AG10803 (cell line): ENCODE results near the gene TOP2A.

Experiments used
- DNase-seq: peaks from one replicate; pipeline ENCODE4 v3.0.0; 2010; ENCODE audit warnings: low read depth
- H3K4me3 ChIP-seq: 2 replicates; pipeline ENCODE4 v1.5.1; 2011; ENCODE audit warnings: mild to moderate bottlenecking, low read length, control low read depth
- CTCF ChIP-seq: conservative IDR thresholded peaks from 2 replicates; pipeline ENCODE4 v1.5.1; 2011; ENCODE audit warnings: mild to moderate bottlenecking, low read length, control low read depth, inconsistent platforms

The TOP2A gene

GRCh38 chr17:40457964-40458791, 40.5 kb upstream of the TOP2A start:
- TF ChIP-seq CTCF, result no peak
- DNase-seq, result peak; percentile 95
- H3K4me3 ChIP-seq, result peak overlapping the region; percentile 24; the same call in 1 of the 2 replicates

- TF ChIP-seq CTCF, result no peak
- DNase-seq, result no peak
- no peak overlapping the region for H3K4me3 ChIP-seq
Measured at GRCh38 chr17:40457369-40457768, 39.7 kb upstream of the TOP2A start.

- no peak for DNase-seq
- no peak for TF ChIP-seq CTCF
- no peak overlapping the region for H3K4me3 ChIP-seq
Measured at GRCh38 chr17:40456396-40456951, 38.8 kb upstream of the TOP2A start.

GRCh38 chr17:40454613-40454995, 36.9 kb upstream of the TOP2A start:
- no peak overlapping the region for H3K4me3 ChIP-seq
- no peak for DNase-seq

GRCh38 chr17:40453881-40454612, 36.4 kb upstream of the TOP2A start:
- peak; percentile 77 for DNase-seq
- TF ChIP-seq CTCF, result no peak
- H3K4me3 ChIP-seq, result no peak overlapping the region

More at GRCh38 chr17:40454613-40454995, 36.9 kb upstream of the TOP2A start:
- no peak for TF ChIP-seq CTCF

GRCh38 chr17:40452921-40453378, 35.3 kb upstream of the TOP2A start:
- no peak for DNase-seq
- TF ChIP-seq CTCF, result no peak
- no peak overlapping the region for H3K4me3 ChIP-seq
